Adipose tissue (tissue), 3 donors: ENCODE results near the gene CCDC80. TPM values are rescaled to one million over a fixed set of nuclear protein-coding genes. Genes with fewer than 3 reads are reported as not detected.
A peak's percentile ranks its signal among the peaks of the same experiment; 100 is the strongest.

ENCODE experiments used
- H3K27ac ChIP-seq: one replicate; pipeline ENCODE4 v1.5.1; 2013; ENCODE audit warnings: low read depth, low read length
- WGBS, 3 donors: extraction: QIAGEN DNeasy Blood & Tissue Kit; methylation state at CpG; one replicate each; pipeline ENCODE4 v1.1.7; 2013; 5-methylcytosine and 5-hydroxymethylcytosine counted together
- polyA plus RNA-seq, 3 donors: library from polyadenylated mRNA; stranded (reverse); fragments of 200-250 nt; gene quantifications; one replicate each; pipeline ENCODE4 v1.2.3, GENCODE V29; 2013
- donor health status: healthy with polysubstance abuse.
- donor health status: Bipolar disorder and iron deficiency.
- donor health status: healthy.

Gene CCDC80, protein sequence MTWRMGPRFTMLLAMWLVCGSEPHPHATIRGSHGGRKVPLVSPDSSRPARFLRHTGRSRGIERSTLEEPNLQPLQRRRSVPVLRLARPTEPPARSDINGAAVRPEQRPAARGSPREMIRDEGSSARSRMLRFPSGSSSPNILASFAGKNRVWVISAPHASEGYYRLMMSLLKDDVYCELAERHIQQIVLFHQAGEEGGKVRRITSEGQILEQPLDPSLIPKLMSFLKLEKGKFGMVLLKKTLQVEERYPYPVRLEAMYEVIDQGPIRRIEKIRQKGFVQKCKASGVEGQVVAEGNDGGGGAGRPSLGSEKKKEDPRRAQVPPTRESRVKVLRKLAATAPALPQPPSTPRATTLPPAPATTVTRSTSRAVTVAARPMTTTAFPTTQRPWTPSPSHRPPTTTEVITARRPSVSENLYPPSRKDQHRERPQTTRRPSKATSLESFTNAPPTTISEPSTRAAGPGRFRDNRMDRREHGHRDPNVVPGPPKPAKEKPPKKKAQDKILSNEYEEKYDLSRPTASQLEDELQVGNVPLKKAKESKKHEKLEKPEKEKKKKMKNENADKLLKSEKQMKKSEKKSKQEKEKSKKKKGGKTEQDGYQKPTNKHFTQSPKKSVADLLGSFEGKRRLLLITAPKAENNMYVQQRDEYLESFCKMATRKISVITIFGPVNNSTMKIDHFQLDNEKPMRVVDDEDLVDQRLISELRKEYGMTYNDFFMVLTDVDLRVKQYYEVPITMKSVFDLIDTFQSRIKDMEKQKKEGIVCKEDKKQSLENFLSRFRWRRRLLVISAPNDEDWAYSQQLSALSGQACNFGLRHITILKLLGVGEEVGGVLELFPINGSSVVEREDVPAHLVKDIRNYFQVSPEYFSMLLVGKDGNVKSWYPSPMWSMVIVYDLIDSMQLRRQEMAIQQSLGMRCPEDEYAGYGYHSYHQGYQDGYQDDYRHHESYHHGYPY
- 100 to 1,000 TPM in 1 of 3 donors, 10 to 100 TPM in 2; 16.5 to 213 (median 81.7) TPM for polyA plus RNA-seq

- peak within 1 kb of the TSS; percentile 76 for H3K27ac ChIP-seq
- 8 to 11% (median 11%) methylated on average over 6 of the region's 6 CpGs for WGBS, 3 donors
These were observed at the start of gene CCDC80 for GRCh38 chr3:112640930-112641801. Gene CCDC80 (minus strand): TSS chr3:112641143. CDS start chr3:112639905, 1,238 bp downstream.

- 91 to 94% (median 92%) methylated on average over 2 of the region's 2 CpGs for WGBS, 3 donors
- no peak overlapping the region for H3K27ac ChIP-seq
These were observed 49.0 kb upstream of the CCDC80 start for GRCh38 chr3:112689989-112690388.

- WGBS, 3 donors: 58 to 76% (median 70%) methylated on average over 1 of the region's 1 CpG
- H3K27ac ChIP-seq: no peak overlapping the region
These were observed 48.4 kb upstream of the CCDC80 start for GRCh38 chr3:112689385-112689784.

DNA sequence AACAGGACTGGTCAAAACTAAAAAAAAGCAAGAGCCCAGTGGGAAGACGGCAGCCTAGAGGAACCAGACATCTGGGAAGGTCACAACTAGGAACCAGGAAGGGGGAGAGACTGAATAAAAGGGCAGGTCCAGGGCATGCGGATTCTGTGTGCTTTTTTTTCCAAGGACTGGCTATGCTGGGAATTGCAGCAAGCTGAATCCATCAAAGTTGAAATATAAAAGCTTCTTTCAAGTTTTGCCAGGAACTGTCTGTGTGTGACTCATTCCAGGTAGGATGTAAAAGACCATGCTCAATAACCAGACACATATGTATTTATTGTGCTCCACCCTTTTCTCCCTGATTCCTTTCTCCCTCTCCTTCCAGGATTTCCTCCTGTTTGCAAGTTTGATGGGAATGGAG, 47.9 kb upstream of the CCDC80 start:
- 46 to 64% (median 60%) methylated on average over 2 of the region's 2 CpGs for WGBS, 3 donors
- H3K27ac ChIP-seq: no peak overlapping the region

DNA sequence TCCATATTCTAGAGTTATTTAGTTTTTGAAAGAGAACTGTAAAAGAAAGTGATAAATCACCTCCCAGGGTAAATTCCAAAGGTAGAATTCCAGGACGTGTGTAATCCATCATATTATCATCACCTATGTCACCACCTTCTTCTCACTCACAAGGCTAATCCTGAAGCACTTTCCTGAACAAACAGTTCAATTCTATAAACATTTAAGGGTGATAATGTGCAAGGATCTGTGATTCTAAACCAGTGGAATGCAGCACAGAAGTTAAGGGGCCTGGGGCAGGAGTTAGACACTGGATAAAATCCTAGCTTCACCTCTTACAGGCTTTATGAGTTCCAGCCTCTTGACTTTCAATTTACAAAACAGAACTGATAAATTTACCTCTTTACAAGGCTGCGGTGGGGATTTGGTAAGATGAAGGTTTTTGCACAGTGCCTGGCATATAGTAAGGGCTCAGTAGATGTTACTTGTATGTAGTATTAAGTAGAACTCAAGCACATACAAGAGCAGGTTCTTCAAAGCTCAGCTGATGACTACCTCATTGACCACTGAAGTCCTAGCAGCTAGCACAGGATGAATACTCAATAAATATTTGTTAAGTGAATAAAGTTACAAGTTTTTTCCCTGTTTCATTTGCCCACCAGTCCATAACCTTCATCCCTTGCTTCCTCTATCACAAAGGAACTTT, 47.3 kb upstream of the CCDC80 start:
- 31 to 80% (median 72%) methylated on average over 2 of the region's 2 CpGs for WGBS, 3 donors

DNA sequence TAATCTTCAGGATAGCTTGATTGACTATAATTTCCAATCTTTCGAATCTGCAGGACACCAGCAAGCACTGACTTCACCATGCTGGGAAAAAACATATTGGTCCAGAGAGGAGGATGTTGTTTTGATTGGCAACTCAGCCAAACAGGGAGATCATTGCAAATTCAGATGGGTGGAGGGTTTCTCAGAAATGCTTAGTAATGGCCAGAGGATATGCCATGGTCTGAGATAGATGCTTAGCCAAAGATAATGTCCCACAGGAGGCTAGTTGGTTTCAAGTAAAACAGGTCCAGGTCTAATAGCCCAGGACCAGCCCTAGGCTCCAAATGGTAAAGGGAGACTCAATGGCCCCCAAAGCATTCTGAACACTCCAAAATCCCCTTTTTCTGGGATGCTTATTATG, 46.7 kb upstream of the CCDC80 start:
- WGBS, 3 donors: 79 to 94% (median 89%) methylated on average over 1 of the region's 1 CpG
- no peak overlapping the region for H3K27ac ChIP-seq

More for the DNA sequence above, 47.3 kb upstream of the CCDC80 start:
- H3K27ac ChIP-seq: no peak overlapping the region

DNA sequence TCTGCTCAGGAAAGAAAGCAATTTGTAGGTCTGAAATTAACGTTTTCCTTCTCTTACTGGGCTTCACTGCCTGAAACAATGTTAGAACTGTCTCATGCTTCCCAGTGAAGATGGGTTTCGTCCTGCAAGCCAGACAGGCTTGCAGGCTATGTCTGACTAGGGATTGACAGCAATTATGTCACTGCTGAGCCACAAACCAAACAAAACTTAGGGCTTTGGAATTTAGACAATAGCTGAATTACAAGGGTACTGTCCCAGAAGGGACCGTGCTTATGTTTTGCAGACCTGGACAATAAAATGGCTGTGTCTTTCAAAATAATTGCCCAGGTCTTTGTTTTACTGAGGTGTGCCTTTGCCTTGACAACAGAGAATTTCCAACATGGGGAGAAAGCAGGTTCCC, 46.3 kb upstream of the CCDC80 start:
- 52 to 78% (median 75%) methylated on average over 3 of the region's 3 CpGs for WGBS, 3 donors
- H3K27ac ChIP-seq: no peak overlapping the region

DNA sequence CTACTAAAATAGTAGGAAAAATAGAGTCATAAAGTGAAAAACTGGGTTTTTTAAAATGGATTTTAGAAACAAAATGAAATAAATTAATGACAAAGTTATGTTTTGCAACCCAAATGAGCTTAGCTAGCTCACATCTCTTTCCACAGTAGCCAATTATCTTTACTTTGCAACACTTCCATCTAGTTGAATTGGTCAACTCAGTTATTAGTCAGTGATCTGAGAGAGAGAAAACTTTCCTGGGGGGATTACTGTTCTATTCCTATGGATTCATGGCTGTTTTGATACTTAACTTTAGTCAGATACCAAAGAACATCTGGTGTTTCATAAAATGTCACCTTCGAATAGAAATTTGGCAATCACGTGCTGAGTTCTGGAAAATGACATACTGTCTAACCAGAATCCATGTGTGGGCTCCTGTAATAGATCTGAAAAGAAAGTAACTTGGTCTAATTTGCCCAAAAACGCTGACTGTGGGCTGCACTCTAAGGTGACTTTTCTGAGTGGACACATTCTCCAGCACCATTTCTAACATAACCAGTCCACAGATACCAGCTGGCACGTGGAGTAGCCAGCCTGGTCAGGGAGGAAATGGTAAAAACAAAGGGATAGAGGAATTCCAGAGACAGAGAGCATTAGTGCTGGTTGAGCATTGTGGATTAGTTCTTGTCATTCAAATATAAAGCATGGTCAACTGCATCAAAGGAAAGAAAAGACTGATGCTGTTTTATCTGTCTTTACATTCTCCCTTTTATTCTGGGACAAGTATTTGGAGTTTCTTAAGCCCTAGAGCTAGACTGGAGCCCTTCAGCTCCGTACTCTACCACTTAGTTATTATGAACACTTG, 45.2 kb upstream of the CCDC80 start:
- no peak overlapping the region for H3K27ac ChIP-seq
- 67 to 84% (median 84%) methylated on average over 5 of the region's 5 CpGs for WGBS, 3 donors

DNA sequence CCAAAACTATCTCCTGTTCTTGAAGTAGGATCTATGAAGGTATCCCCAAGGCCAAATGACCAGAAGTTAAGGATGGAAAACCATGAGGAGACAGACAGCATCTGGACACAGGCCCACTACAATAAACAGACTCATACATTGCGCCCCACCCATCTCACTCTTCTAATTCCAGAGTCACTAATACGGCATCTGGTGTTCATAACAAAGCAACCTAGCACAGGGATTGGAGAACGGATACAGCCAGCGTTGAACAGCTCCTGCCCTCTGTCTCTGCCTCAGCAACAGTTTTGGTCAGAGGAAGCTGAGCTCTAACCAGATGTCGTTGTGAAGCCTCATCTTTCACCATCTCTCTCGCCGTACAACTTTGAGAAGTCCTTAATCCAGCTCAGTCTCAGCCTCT, 44.5 kb upstream of the CCDC80 start:
- H3K27ac ChIP-seq: no peak overlapping the region
- WGBS, 3 donors: 77 to 86% (median 85%) methylated on average over 7 of the region's 7 CpGs

GRCh38 chr3:112682361-112682760, 41.4 kb upstream of the CCDC80 start:
- 91 to 94% (median 91%) methylated on average over 5 of the region's 5 CpGs for WGBS, 3 donors
- H3K27ac ChIP-seq: no peak overlapping the region

GRCh38 chr3:112681822-112682325, 40.9 kb upstream of the CCDC80 start:
- WGBS, 3 donors: 68 to 75% (median 70%) methylated on average over 2 of the region's 2 CpGs
- H3K27ac ChIP-seq: no peak overlapping the region

GRCh38 chr3:112676659-112677234, 35.8 kb upstream of the CCDC80 start:
- WGBS, 3 donors: 24 to 42% (median 24%) methylated on average over 6 of the region's 6 CpGs
- no peak overlapping the region for H3K27ac ChIP-seq

DNA sequence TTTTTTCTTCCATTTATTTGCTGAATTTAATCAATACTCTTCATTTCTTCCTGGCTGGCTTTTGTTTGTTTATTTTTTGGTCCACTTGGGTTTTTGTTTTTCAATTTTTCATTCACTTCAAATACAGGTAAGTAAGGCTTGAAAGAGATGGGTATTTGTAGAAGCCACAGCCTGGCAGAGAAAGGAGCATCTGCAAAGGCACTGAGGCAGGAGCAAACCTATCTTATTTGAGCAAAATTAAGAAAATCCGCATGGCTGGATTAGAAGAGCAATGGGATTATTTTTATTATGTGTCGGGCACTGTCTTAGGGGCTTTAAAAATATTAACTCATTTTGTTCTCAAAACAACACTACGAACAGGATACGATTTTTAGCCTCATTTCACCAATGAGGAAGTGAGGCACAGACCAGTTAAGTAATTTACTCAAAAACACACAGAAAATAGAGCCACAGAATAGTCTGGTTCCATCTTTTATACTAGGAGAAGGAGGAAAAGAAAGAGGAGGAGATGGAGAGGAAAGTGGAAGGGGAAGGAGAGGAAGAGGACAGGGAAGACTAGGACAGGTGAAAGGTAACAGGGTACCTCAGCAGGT, 35.1 kb upstream of the CCDC80 start:
- H3K27ac ChIP-seq: no peak overlapping the region
- WGBS, 3 donors: 77 to 89% (median 88%) methylated on average over 4 of the region's 4 CpGs

DNA sequence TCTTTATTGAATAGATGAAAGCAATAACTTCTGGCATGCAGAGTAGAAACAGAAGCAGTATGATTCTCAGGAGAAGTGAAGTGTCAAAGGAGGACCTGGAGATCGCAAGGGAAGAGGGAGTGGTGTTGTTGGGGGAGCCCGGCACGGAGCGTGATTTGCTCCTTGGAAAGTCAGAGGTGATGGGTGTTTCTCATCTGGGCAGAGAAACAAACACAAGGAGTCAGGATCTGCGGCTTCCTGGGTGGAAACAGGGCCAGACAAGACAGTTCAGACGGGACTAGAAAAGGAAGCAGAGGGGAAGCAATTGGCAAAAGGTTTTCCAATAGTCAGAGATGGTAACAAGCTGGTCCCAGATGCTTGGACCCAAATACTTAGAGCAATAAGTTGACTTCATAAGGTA, 34.4 kb upstream of the CCDC80 start:
- no peak overlapping the region for H3K27ac ChIP-seq
- 56 to 58% (median 57%) methylated on average over 6 of the region's 6 CpGs for WGBS, 3 donors

GRCh38 chr3:112672716-112673541, 32.0 kb upstream of the CCDC80 start:
- no peak overlapping the region for H3K27ac ChIP-seq
- WGBS, 3 donors: 68 to 76% (median 69%) methylated on average over 5 of the region's 5 CpGs
